K562 (cell line): ENCODE measurements around the gene AHSG. TPM values are rescaled to one million over a fixed set of nuclear protein-coding genes. Genes with fewer than 3 reads are reported as not detected.

Experiments
- ATAC-seq: fragments of 200-7000 bp; cut with Tn5 transposase; 3 replicates; pipeline ENCODE4 v1.9.1; 2020; ENCODE audit warnings: moderate library complexity
- BruUV-seq: library from RNA; stranded (reverse); fragments of 400-500 nt; replicated peaks from 2 replicates; lab custom pipeline; 2021; lab: Mats Ljungman, UMichigan
- CTCF ChIA-PET: fragments of 300-600 bp; formaldehyde crosslinking; extraction: SDS; loops from one replicate; lab custom pipeline; 2021; ENCODE audit warnings: low intra/inter-chr PET ratio; lab: Yijun Ruan, JAX
- POLR2A ChIA-PET: fragments of 300-600, 350-650 bp; sonication (Branson Sonifier 250); formaldehyde crosslinking; extraction: SDS; loops from one replicate; lab custom pipeline; 2021; ENCODE audit warnings: antibody characterized with exemption, inconsistent platforms; lab: Yijun Ruan, JAX
- DNase-seq, 4 experiments: peaks; one replicate each; pipeline versions ENCODE4 v3.0.0 to v3.0.0-alpha.2; 2011 to 2018; ENCODE audit warnings: low spot score in 3 of 4, mixed read lengths in 3 of 4; ENCODE audit errors: extremely low read depth in 1 of 4
- FAIRE-seq: peaks from 2 replicates; lab custom pipeline; 2011; peaks lifted over from hg19 to GRCh38; lab: Jason Lieb, UNC
- H2AFZ ChIP-seq: 2 replicates; pipeline ENCODE4 v1.6.0; 2011; ENCODE audit warnings: low read depth, low read length, control low read depth, inconsistent platforms
- H3K27ac ChIP-seq: fragments of 200-600 bp; 3 replicates; pipeline ENCODE4 v1.8.0; 2011; ENCODE audit warnings: low read depth, mild to moderate bottlenecking, control low read depth, inconsistent platforms, low read length, moderate library complexity, mixed read lengths; ENCODE audit errors: extremely low read depth
- H3K27me3 ChIP-seq, 2 experiments: fragments of 300-600 bp in 1 of 2; 2 replicates in 1 of 2; 3 replicates in 1 of 2; pipeline versions ENCODE4 v1.6.0 to v1.8.0; 2011; ENCODE audit warnings: inconsistent platforms in 2 of 2, low read length in 2 of 2, mild to moderate bottlenecking in 1 of 2, mixed read lengths in 1 of 2, moderate library complexity in 1 of 2; ENCODE audit not compliant: control insufficient read depth in 2 of 2, insufficient read depth in 2 of 2
- H3K36me3 ChIP-seq: fragments of 300-600 bp; 3 replicates; pipeline ENCODE4 v1.8.0; 2011; ENCODE audit warnings: mild to moderate bottlenecking, low read length, inconsistent platforms; ENCODE audit not compliant: control insufficient read depth, insufficient read depth
- H3K4me1 ChIP-seq, 2 experiments: fragments of 200-600 bp in 1 of 2; replicated peaks in 1 of 2; 2 replicates in 1 of 2; 3 replicates in 1 of 2; pipeline versions ENCODE4 v1.5.1 to v1.8.0; 2011; ENCODE audit warnings: inconsistent platforms in 2 of 2, low read length in 2 of 2, mild to moderate bottlenecking in 1 of 2, mixed read lengths in 1 of 2, moderate library complexity in 1 of 2; ENCODE audit not compliant: control insufficient read depth in 2 of 2, insufficient read depth in 2 of 2
- H3K4me2 ChIP-seq: 2 replicates; pipeline ENCODE4 v1.6.1; 2011; ENCODE audit warnings: low read length, control low read depth, inconsistent platforms, mixed read lengths; ENCODE audit not compliant: insufficient read depth
- H3K4me3 ChIP-seq: fragments of 200-600 bp; sonication (generic), shearing (Covaris generic); 2 replicates; pipeline ENCODE4 v1.5.1; 2016; ENCODE audit warnings: control low read depth, inconsistent platforms
- H3K79me2 ChIP-seq: fragments of 200-600 bp; 3 replicates; pipeline ENCODE4 v1.8.0; 2011; ENCODE audit warnings: low read length, inconsistent platforms; ENCODE audit not compliant: control insufficient read depth, insufficient read depth
- H3K9ac ChIP-seq, 2 experiments: 2 replicates each; pipeline versions ENCODE4 v1.6.0 to v1.6.1; 2011; ENCODE audit warnings: low read depth in 2 of 2, low read length in 2 of 2, control low read depth in 1 of 2, inconsistent platforms in 1 of 2, mild to moderate bottlenecking in 1 of 2, mixed read lengths in 1 of 2; ENCODE audit not compliant: insufficient read depth in 1 of 2
- H3K9me1 ChIP-seq: one replicate; pipeline ENCODE4 v1.6.0; 2011; ENCODE audit warnings: inconsistent platforms, mild to moderate bottlenecking, low read length, moderate library complexity; ENCODE audit not compliant: control insufficient read depth, insufficient read depth
- H3K9me3 ChIP-seq: replicated peaks from 2 replicates; pipeline ENCODE4 v1.5.1; 2011; ENCODE audit warnings: low read depth, low read length, inconsistent platforms; ENCODE audit not compliant: control insufficient read depth, insufficient read depth
- H4K20me1 ChIP-seq: replicated peaks from 2 replicates; pipeline ENCODE4 v1.6.1; 2011; ENCODE audit warnings: low read length, inconsistent platforms, mixed read lengths; ENCODE audit not compliant: control insufficient read depth, insufficient read depth
- C11orf30 ChIP-seq: fragments of 450-650 bp; IDR thresholded peaks from 2 replicates; pipeline ENCODE4 v1.6.1; 2016; ENCODE audit warnings: low read depth, mild to moderate bottlenecking
- CBFA2T2 ChIP-seq: fragments of 450-650 bp; conservative IDR thresholded peaks from 2 replicates; pipeline ENCODE4 v1.6.1; 2017; ENCODE audit warnings: mild to moderate bottlenecking
- CEBPG ChIP-seq, 3 experiments: fragments of 200-800 bp in 1 of 3; sonication (Bioruptor generic) in 1 of 3; sonication (generic) in 1 of 3; formaldehyde crosslinking in 1 of 3; IDR thresholded peaks in 2 of 3; conservative IDR thresholded peaks in 1 of 3; 2 replicates each; pipeline versions ENCODE4 v1.6.1 to v1.8.0; 2016 to 2022; ENCODE audit warnings: missing compliant biosample characterization in 2 of 3, missing genetic modification characterization in 2 of 3, mild to moderate bottlenecking in 1 of 3, missing genetic modification reagents in 1 of 3
- HCFC1 ChIP-seq: IDR thresholded peaks from 2 replicates; pipeline ENCODE4 v1.6.1; 2012; ENCODE audit warnings: low read depth, low read length, improper control_type of control experiment
- JUND ChIP-seq, 2 experiments: IDR thresholded peaks; 2 replicates in 1 of 2; 3 replicates in 1 of 2; pipeline ENCODE4 v1.6.1; 2011; ENCODE audit warnings: borderline replicate concordance in 2 of 2, low read depth in 2 of 2, low read length in 2 of 2, improper control_type of control experiment in 1 of 2, missing biosample characterization in 1 of 2, missing genetic modification characterization in 1 of 2, missing genetic modification reagents in 1 of 2
- KDM1A ChIP-seq, 2 experiments: fragments of 450-650 bp; IDR thresholded peaks; 2 replicates each; pipeline ENCODE4 v1.6.1; 2016; ENCODE audit warnings: mild to moderate bottlenecking in 2 of 2
- MCM3 ChIP-seq: fragments of 450-650 bp; IDR thresholded peaks from 2 replicates; pipeline ENCODE4 v1.6.1; 2016
- NCOR1 ChIP-seq: fragments of 450-650 bp; IDR thresholded peaks from 2 replicates; pipeline ENCODE4 v1.6.1; 2016; ENCODE audit warnings: mild to moderate bottlenecking, moderate library complexity
- SNRNP70 ChIP-seq: fragments of 200-400 bp; formaldehyde crosslinking; optimal IDR thresholded peaks from 2 replicates; pipeline ENCODE3; 2017; ENCODE audit warnings: low read depth, low read length
- ZNF253 ChIP-seq: fragments of 250-450 bp; sonication (Bioruptor Pico); conservative IDR thresholded peaks from 2 replicates; pipeline ENCODE4 v1.6.1; 2021; ENCODE audit warnings: mild to moderate bottlenecking
- WGBS: fragments of 100-300 bp; shearing (Covaris generic); methylation state at CpG from one replicate; pipeline ENCODE4 v1.1.6; 2016; ENCODE audit warnings: low coverage, mixed read lengths; ENCODE audit not compliant: insufficient coverage; ENCODE audit errors: missing lambda C conversion rate; 5-methylcytosine and 5-hydroxymethylcytosine counted together
- in situ Hi-C: fragments of 300-500 bp; cut with MboI; formaldehyde crosslinking; loops from 4 replicates; pipeline ENCODE4 v1.15.0; 2018; ENCODE audit warnings: inconsistent platforms, mixed read lengths
- intact Hi-C: fragments of 100-400 bp; cut with micrococcal nuclease; formaldehyde crosslinking; loops from 2 replicates; pipeline ENCODE4 v1.14.2; 2022
- polyA plus RNA-seq, 8 experiments: library from polyadenylated mRNA; depleted of rRNA in 4 of 8; stranded (reverse) in 5 of 8; unstranded in 3 of 8; fragments of >200 nt; fragmentation: Nextera tagmentation in 2 of 8; fragmentation: Illumina TruSeq in 1 of 8; extraction: Ambion mirVana in 2 of 8; extraction: Trizol in 1 of 8; gene quantifications; 2 replicates each; pipeline versions ENCODE4 v1.2.1 to v1.2.3, GENCODE V29; 2011 to 2014; ENCODE audit warnings: inconsistent platforms in 1 of 8, missing spikeins in 1 of 8
- total RNA-seq, 7 experiments: library from RNA; depleted of rRNA in 6 of 7; stranded (reverse); fragments of >200 nt in 6 of 7; fragmentation: Illumina TruSeq in 2 of 7; extraction: Trizol in 2 of 7; gene quantifications; 2 replicates each; pipeline versions ENCODE4 v1.2.1 to v1.2.3, GENCODE V29; 2011 to 2021; ENCODE audit warnings: low replicate concordance in 1 of 7
- TF ChIP-seq, protein P1 (sequence below): fragments of 450-650 bp; formaldehyde crosslinking; IDR thresholded peaks from 2 replicates; pipeline ENCODE4 v1.4.0; 2022; ENCODE audit warnings: mild to moderate bottlenecking, moderate library complexity
- TF ChIP-seq, protein P2 (sequence below): fragments of 250-450 bp; sonication (Bioruptor Pico); IDR thresholded peaks from 2 replicates; pipeline ENCODE4 v1.5.0; 2020; ENCODE audit warnings: mild to moderate bottlenecking, borderline replicate concordance
- TF ChIP-seq, protein P3 (sequence below): fragments of 450-650 bp; IDR thresholded peaks from one replicate; pipeline ENCODE4 v1.6.1; 2018; ENCODE audit warnings: mild to moderate bottlenecking, moderate library complexity; ENCODE audit not compliant: partially characterized antibody

AHSG gene
- total and polyA plus RNA-seq, 9 of the 15 experiments (the other 6 are each of a cell fraction or from before 2014, with no cell fraction given): 0.69 TPM; not detected in 8

DNA sequence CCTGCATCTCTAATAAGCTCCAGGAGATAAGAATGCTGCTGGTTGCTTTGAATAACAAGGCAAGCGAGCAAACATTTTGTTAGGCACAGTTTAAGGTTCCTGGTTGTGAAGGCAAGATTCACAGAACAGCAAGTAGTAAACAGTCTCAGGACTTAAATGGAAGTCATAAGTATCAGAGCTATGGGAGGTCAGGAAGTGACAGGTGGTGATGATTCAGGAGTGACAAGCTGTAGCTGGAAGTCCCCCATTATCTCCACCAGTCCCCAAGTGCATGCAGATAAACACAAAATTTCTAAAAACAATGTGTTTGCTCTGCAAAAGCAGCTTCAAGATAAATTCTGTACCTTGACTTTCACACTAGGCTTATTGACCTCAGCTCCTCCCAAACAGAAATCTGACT is 30.6 kb downstream of the AHSG start (continued):
- TF ChIP-seq, protein P1, sequence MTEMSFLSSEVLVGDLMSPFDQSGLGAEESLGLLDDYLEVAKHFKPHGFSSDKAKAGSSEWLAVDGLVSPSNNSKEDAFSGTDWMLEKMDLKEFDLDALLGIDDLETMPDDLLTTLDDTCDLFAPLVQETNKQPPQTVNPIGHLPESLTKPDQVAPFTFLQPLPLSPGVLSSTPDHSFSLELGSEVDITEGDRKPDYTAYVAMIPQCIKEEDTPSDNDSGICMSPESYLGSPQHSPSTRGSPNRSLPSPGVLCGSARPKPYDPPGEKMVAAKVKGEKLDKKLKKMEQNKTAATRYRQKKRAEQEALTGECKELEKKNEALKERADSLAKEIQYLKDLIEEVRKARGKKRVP (CRISPR knock-in tag): no peak
- TF ChIP-seq JUND (IDR thresholded peaks at IDR 0.05; ENCODE audit: borderline replicate concordance, low read depth, low read length) (peak; percentile 34; the same call in 1 of the 2 replicates), JUND (tag; IDR thresholded peaks at IDR 0.05; ENCODE audit: borderline replicate concordance, low read depth, low read length) (no peak), NCOR1 (peak; percentile 59), MCM3 (no peak), CBFA2T2 (peak; percentile 73), KDM1A (IDR thresholded peaks at IDR 0.05) (peak in 1 of 2 experiments; percentile 24; a peak in 1 of 4 replicates)
- TF ChIP-seq, protein P2, sequence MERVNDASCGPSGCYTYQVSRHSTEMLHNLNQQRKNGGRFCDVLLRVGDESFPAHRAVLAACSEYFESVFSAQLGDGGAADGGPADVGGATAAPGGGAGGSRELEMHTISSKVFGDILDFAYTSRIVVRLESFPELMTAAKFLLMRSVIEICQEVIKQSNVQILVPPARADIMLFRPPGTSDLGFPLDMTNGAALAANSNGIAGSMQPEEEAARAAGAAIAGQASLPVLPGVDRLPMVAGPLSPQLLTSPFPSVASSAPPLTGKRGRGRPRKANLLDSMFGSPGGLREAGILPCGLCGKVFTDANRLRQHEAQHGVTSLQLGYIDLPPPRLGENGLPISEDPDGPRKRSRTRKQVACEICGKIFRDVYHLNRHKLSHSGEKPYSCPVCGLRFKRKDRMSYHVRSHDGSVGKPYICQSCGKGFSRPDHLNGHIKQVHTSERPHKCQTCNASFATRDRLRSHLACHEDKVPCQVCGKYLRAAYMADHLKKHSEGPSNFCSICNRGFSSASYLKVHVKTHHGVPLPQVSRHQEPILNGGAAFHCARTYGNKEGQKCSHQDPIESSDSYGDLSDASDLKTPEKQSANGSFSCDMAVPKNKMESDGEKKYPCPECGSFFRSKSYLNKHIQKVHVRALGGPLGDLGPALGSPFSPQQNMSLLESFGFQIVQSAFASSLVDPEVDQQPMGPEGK (CRISPR knock-in tag): no peak

DNA sequence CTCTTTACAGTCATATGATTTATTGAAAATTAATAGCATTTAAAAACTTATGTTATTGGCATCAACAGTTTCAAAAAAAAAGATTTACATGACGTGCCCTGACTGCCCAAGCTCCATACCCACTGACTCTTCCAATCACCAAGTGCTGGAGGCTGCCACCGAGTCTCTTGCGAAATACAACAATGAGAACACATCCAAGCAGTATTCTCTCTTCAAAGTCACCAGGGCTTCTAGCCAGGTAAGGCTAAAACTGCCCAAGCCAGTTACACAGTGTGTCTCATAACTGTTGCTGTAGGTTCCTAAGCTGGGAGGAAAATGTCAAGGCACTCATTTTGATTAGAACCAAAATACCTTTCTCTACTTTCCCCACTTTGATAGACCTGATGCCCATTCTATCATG is 31.8 kb downstream of the AHSG start:
- ATAC-seq: no peak
- no peak for DNase-seq
- Histone ChIP-seq H3K9me3 (no peaks in the 10 kb centered on the region), H3K9me1 (no peaks in the 10 kb centered on the region), H2AFZ (no peak overlapping the region), H3K4me2 (no peak overlapping the region), H3K36me3 (no peaks in the 10 kb centered on the region), H3K9ac (no peak overlapping the region), H3K4me3 (no peak overlapping the region), H3K27ac (no peak overlapping the region), H3K79me2 (no peaks in the 10 kb centered on the region), H4K20me1 (no peaks in the 10 kb centered on the region), H3K27me3 (peaks cover 7 to 24% of the 10 kb centered on the region in 2 experiments; a peak in 3 of 5 replicates), H3K4me1 (peaks cover 0 to 7% of the 10 kb centered on the region in 2 experiments; a peak in 2 of 5 replicates)
- no peak for FAIRE-seq
- WGBS: 7% methylated on average over 3 of the region's 3 CpGs
- no peak for TF ChIP-seq HCFC1
- TF ChIP-seq, protein P3, sequence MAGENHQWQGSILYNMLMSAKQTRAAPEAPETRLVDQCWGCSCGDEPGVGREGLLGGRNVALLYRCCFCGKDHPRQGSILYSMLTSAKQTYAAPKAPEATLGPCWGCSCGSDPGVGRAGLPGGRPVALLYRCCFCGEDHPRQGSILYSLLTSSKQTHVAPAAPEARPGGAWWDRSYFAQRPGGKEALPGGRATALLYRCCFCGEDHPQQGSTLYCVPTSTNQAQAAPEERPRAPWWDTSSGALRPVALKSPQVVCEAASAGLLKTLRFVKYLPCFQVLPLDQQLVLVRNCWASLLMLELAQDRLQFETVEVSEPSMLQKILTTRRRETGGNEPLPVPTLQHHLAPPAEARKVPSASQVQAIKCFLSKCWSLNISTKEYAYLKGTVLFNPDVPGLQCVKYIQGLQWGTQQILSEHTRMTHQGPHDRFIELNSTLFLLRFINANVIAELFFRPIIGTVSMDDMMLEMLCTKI: no peak
- no peak for TF ChIP-seq ZNF253
- no peak for TF ChIP-seq C11orf30
- TF ChIP-seq CEBPG (CRISPR knock-in tag; IDR thresholded peaks at IDR 0.05): no peak
- TF ChIP-seq CEBPG (tag; conservative IDR thresholded peaks at IDR 0.05 in 1 of 2, IDR thresholded peaks at IDR 0.05 in 1 of 2): peak in 1 of 2 experiments; percentile 40; a peak in 2 of 4 replicates
- no peak for TF ChIP-seq SNRNP70
- BruUV-seq: no TSS peak
- intact Hi-C loops: no loop called here
- in situ Hi-C loops: no loop called here
- ChIA-PET POLR2A (interaction anchor here (0.5 to 0.7 kb wide), 3 partner anchors 30 to 1246 kb away, joined by 3 read pairs; no protein-coding TSS in a partner anchor), CTCF (interaction anchor here (0.7 kb wide), 1 partner anchor 651 kb away, joined by 3 read pairs; no protein-coding TSS in a partner anchor)
